ENCODE results near the gene TRIM63.

Gene TRIM63

DNA sequence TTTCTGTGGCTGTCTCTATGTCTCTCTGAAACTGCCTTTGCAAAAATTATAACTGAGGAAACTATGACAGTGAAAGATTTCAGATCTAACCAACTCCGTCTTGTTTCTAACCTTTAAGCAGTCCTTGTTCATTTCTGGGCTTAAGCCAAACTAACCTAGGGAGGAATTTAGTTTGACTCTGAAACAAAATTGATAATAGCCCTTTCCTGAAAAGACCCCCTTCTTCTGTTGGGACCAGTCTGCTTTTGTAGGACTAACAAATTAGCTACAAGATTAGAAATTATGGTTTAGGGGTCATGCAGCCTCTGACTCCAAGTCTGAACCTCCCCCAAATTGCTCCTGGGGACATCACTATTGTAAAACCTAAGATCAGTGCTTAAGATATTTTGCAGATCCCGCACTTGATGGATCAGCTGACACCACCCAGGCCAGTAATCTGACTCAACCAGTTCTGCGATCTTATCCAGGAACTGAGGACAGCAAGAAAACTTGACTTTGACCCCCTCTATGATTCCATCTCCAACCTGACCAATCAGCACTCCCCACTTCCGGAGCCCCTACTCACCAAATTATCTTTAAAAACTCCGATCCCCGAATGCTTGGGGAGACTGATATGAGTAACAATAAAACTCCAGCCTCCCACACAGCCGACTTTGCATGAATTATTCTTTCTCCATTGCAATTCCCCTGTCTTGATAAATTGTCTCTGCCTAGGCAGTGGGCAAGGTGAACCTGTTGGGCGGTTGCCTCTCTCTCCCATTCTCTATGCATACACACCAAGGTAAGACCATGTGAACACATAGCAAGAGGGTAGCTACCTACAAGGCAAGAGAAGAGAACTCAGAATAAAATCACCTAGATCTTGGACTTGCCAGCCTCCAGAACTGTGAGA is 11.1 kb upstream of the TRIM63 start (continued):
- TF ChIP-seq, protein P1, sequence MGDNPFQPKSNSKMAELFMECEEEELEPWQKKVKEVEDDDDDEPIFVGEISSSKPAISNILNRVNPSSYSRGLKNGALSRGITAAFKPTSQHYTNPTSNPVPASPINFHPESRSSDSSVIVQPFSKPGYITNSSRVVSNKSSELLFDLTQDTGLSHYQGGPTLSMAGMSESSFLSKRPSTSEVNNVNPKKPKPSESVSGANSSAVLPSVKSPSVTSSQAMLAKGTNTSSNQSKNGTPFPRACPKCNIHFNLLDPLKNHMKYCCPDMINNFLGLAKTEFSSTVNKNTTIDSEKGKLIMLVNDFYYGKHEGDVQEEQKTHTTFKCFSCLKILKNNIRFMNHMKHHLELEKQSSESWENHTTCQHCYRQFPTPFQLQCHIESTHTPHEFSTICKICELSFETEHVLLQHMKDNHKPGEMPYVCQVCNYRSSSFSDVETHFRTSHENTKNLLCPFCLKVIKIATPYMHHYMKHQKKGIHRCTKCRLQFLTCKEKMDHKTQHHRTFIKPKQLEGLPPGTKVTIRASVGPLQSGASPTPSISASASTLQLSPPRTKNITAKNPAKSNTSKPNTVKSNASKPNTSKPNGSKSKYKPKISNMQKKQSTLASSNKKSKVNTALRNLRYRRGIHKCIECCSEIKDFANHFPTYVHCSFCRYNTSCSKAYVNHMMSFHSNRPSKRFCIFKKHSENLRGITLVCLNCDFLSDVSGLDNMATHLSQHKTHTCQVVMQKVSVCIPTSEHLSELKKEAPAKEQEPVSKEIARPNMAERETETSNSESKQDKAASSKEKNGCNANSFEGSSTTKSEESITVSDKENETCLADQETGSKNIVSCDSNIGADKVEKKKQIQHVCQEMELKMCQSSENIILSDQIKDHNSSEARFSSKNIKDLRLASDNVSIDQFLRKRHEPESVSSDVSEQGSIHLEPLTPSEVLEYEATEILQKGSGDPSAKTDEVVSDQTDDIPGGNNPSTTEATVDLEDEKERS (tag by site-specific recombination; IDR thresholded peaks at IDR 0.05), result no peak
- TF ChIP-seq ZNF837 (tag by site-specific recombination; IDR thresholded peaks at IDR 0.05) (no peak), ZNF473 (tag by site-specific recombination; IDR thresholded peaks at IDR 0.05) (no peak), ZNF404 (tag by site-specific recombination; IDR thresholded peaks at IDR 0.05) (no peak), ZNF391 (tag by site-specific recombination; IDR thresholded peaks at IDR 0.05; ENCODE audit: borderline replicate concordance, low read depth) (no peak), ZNF169 (tag by site-specific recombination; IDR thresholded peaks at IDR 0.05) (no peak)
- TF ChIP-seq, protein P2, sequence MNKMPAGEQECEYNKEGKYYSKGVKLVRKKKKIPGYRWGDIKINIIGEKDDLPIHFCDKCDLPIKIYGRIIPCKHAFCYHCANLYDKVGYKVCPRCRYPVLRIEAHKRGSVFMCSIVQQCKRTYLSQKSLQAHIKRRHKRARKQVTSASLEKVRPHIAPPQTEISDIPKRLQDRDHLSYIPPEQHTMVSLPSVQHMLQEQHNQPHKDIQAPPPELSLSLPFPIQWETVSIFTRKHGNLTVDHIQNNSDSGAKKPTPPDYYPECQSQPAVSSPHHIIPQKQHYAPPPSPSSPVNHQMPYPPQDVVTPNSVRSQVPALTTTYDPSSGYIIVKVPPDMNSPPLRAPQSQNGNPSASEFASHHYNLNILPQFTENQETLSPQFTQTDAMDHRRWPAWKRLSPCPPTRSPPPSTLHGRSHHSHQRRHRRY (tag by site-specific recombination; IDR thresholded peaks at IDR 0.05), result no peak
- TF ChIP-seq, protein P3, sequence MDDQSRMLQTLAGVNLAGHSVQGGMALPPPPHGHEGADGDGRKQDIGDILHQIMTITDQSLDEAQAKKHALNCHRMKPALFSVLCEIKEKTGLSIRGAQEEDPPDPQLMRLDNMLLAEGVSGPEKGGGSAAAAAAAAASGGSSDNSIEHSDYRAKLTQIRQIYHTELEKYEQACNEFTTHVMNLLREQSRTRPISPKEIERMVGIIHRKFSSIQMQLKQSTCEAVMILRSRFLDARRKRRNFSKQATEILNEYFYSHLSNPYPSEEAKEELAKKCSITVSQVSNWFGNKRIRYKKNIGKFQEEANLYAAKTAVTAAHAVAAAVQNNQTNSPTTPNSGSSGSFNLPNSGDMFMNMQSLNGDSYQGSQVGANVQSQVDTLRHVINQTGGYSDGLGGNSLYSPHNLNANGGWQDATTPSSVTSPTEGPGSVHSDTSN (CRISPR knock-in tag; IDR thresholded peaks at IDR 0.05), result no peak

DNA sequence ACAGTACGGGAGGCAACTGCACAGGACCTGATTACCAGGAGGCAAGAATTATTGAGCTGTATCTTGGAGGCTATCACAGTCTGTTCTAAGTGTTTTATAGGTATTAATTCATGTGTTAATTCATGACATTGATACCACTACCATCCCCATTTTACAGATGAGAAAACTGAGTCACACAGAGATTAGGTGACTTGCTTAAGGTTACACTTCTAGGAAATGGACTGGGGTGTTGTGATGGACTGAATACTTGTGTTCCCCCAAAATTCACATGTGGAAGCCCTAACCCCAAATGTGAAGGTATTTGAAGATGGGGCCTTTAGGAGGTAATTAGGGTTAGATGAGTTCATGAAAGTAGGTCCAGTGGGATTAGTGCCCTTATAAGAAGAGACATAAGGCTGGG is 10.1 kb upstream of the TRIM63 start:
- Histone ChIP-seq H3K27ac (ENCODE audit: extremely low read depth, low read depth, low read length) (no peak overlapping the region), H3K9me3 (ENCODE audit: control insufficient read depth, insufficient read depth, low read depth, low read length) (no peaks in the 10 kb centered on the region), H3K36me3 (ENCODE audit: control insufficient read depth in 2 of 2, insufficient read depth in 1 of 2, low read length in 2 of 2) (no peaks in the 10 kb centered on the region), H3K4me1 (ENCODE audit: control insufficient read depth, insufficient read depth, low read length) (no peaks in the 10 kb centered on the region), H3K4me3 (ENCODE audit: low read depth, low read length) (no peak overlapping the region)
- ChIA-PET CTCF (interaction anchor here (1.2 to 1.6 kb wide), 3 partner anchors 8 to 157 kb away, joined by 3 to 5 read pairs (median 3); partner anchors contain the start of gene CEP85), POLR2A (no interaction called here)
- TF ChIP-seq ZNF555 (tag by site-specific recombination; conservative IDR thresholded peaks at IDR 0.05) (no peak), ZNF223 (tag by site-specific recombination; IDR thresholded peaks at IDR 0.05) (no peak), WT1 (tag by site-specific recombination; IDR thresholded peaks at IDR 0.05) (no peak), ZNF423 (tag by site-specific recombination; IDR thresholded peaks at IDR 0.05) (no peak), ZBTB48 (tag by site-specific recombination; IDR thresholded peaks at IDR 0.05) (no peak), ZNF530 (tag by site-specific recombination; IDR thresholded peaks at IDR 0.05; ENCODE audit: low read depth) (no peak), SCRT2 (tag by site-specific recombination; IDR thresholded peaks at IDR 0.05) (no peak)
- TF ChIP-seq, protein P4, sequence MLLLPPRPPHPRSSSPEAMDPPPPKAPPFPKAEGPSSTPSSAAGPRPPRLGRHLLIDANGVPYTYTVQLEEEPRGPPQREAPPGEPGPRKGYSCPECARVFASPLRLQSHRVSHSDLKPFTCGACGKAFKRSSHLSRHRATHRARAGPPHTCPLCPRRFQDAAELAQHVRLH (tag by site-specific recombination; IDR thresholded peaks at IDR 0.05), result no peak
- TF ChIP-seq, protein P5, sequence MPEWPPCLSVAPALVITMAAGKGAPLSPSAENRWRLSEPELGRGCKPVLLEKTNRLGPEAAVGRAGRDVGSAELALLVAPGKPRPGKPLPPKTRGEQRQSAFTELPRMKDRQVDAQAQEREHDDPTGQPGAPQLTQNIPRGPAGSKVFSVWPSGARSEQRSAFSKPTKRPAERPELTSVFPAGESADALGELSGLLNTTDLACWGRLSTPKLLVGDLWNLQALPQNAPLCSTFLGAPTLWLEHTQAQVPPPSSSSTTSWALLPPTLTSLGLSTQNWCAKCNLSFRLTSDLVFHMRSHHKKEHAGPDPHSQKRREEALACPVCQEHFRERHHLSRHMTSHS (tag by site-specific recombination; IDR thresholded peaks at IDR 0.05), result no peak
- TF ChIP-seq, protein P6, sequence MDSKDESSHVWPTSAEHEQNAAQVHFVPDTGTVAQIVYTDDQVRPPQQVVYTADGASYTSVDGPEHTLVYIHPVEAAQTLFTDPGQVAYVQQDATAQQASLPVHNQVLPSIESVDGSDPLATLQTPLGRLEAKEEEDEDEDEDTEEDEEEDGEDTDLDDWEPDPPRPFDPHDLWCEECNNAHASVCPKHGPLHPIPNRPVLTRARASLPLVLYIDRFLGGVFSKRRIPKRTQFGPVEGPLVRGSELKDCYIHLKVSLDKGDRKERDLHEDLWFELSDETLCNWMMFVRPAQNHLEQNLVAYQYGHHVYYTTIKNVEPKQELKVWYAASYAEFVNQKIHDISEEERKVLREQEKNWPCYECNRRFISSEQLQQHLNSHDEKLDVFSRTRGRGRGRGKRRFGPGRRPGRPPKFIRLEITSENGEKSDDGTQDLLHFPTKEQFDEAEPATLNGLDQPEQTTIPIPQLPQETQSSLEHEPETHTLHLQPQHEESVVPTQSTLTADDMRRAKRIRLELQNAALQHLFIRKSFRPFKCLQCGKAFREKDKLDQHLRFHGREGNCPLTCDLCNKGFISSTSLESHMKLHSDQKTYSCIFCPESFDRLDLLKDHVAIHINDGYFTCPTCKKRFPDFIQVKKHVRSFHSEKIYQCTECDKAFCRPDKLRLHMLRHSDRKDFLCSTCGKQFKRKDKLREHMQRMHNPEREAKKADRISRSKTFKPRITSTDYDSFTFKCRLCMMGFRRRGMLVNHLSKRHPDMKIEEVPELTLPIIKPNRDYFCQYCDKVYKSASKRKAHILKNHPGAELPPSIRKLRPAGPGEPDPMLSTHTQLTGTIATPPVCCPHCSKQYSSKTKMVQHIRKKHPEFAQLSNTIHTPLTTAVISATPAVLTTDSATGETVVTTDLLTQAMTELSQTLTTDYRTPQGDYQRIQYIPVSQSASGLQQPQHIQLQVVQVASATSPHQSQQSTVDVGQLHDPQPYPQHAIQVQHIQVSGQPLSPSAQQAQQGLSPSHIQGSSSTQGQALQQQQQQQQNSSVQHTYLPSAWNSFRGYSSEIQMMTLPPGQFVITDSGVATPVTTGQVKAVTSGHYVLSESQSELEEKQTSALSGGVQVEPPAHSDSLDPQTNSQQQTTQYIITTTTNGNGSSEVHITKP (tag by site-specific recombination; IDR thresholded peaks at IDR 0.05), result no peak
